HG02884 (cell line): ENCODE measurements around the gene KIAA2012.

Experiments
- ATAC-seq: cut with Tn5 transposase; IDR thresholded peaks from one replicate; pipeline ENCODE4 v1.9.1; 2021; ENCODE audit warnings: mild to moderate bottlenecking, moderate library complexity; ENCODE audit not compliant: unreplicated experiment

The KIAA2012 gene

GRCh38 chr2:202079310-202079709 lies 6.3 kb downstream of the KIAA2012 start:
- ATAC-seq = no peak

GRCh38 chr2:202084265-202084664 lies 11.2 kb downstream of the KIAA2012 start:
- no peak for ATAC-seq

GRCh38 chr2:202088777-202089176 lies 15.7 kb downstream of the KIAA2012 start:
- no peak for ATAC-seq

- no peak for ATAC-seq
Observed at GRCh38 chr2:202090530-202090929, 17.5 kb downstream of the KIAA2012 start.

- no peak for ATAC-seq
Observed at GRCh38 chr2:202091476-202091875, 18.4 kb downstream of the KIAA2012 start.

GRCh38 chr2:202094426-202094986 lies 21.5 kb downstream of the KIAA2012 start:
- ATAC-seq = no peak

GRCh38 chr2:202095235-202095634 lies 22.2 kb downstream of the KIAA2012 start:
- no peak for ATAC-seq

GRCh38 chr2:202096736-202097135 lies 23.7 kb downstream of the KIAA2012 start:
- ATAC-seq = no peak

GRCh38 chr2:202098291-202098690 lies 25.2 kb downstream of the KIAA2012 start:
- no peak for ATAC-seq

- ATAC-seq = no peak
Observed at GRCh38 chr2:202099515-202099914, 26.5 kb downstream of the KIAA2012 start.

GRCh38 chr2:202100176-202100575 lies 27.1 kb downstream of the KIAA2012 start:
- ATAC-seq = no peak

- ATAC-seq = no peak
Observed at GRCh38 chr2:202101026-202101579, 28.0 kb downstream of the KIAA2012 start.

- no peak for ATAC-seq
Observed at GRCh38 chr2:202102425-202103000, 29.5 kb downstream of the KIAA2012 start.

GRCh38 chr2:202104286-202104870 lies 31.3 kb downstream of the KIAA2012 start:
- no peak for ATAC-seq

GRCh38 chr2:202105025-202105424 lies 32.0 kb downstream of the KIAA2012 start:
- ATAC-seq = no peak

GRCh38 chr2:202108345-202108744 lies 35.3 kb downstream of the KIAA2012 start:
- no peak for ATAC-seq

GRCh38 chr2:202109139-202109736 lies 36.2 kb downstream of the KIAA2012 start:
- ATAC-seq = no peak

- no peak for ATAC-seq
Observed at GRCh38 chr2:202109737-202110184, 36.7 kb downstream of the KIAA2012 start.

- ATAC-seq = no peak
Observed at GRCh38 chr2:202110491-202110890, 37.4 kb downstream of the KIAA2012 start.

GRCh38 chr2:202112041-202112440 lies 39.0 kb downstream of the KIAA2012 start:
- no peak for ATAC-seq

- no peak for ATAC-seq
Observed at GRCh38 chr2:202113571-202114142, 40.6 kb downstream of the KIAA2012 start.
